Nephron (organoid): ENCODE results near the gene ETS1.

Experiments
- H3K27ac Mint-ChIP-seq, 3 experiments: 2 replicates each; pipeline ENCODE4 v1.8.0; 2020; ENCODE audit warnings: mixed read lengths in 3 of 3, mild to moderate bottlenecking in 2 of 3, moderate library complexity in 1 of 3
- H3K27me3 Mint-ChIP-seq: 2 replicates; pipeline ENCODE4 v1.8.0; 2021; ENCODE audit warnings: low read depth, mild to moderate bottlenecking, moderate library complexity, mixed read lengths
- H3K36me3 Mint-ChIP-seq: 2 replicates; pipeline ENCODE4 v1.8.0; 2020; ENCODE audit warnings: low read depth, mixed read lengths
- H3K4me1 Mint-ChIP-seq: 2 replicates; pipeline ENCODE4 v1.8.0; 2020; ENCODE audit warnings: mixed read lengths
- H3K4me3 Mint-ChIP-seq, 3 experiments: 2 replicates each; pipeline ENCODE4 v1.8.0; 2020; ENCODE audit warnings: mild to moderate bottlenecking in 3 of 3, mixed read lengths in 3 of 3, moderate library complexity in 2 of 3
- H3K9me3 Mint-ChIP-seq: 2 replicates; pipeline ENCODE4 v1.8.0; 2020; ENCODE audit warnings: mixed read lengths
- CTCF ChIP-seq, 3 experiments: fragments of 200-600 bp; sonication (generic); IDR thresholded peaks; one replicate each; pipeline ENCODE4 v1.5.0; 2021; ENCODE audit warnings: antibody characterized with exemption in 3 of 3; ENCODE audit not compliant: unreplicated experiment in 3 of 3

The ETS1 gene

DNA sequence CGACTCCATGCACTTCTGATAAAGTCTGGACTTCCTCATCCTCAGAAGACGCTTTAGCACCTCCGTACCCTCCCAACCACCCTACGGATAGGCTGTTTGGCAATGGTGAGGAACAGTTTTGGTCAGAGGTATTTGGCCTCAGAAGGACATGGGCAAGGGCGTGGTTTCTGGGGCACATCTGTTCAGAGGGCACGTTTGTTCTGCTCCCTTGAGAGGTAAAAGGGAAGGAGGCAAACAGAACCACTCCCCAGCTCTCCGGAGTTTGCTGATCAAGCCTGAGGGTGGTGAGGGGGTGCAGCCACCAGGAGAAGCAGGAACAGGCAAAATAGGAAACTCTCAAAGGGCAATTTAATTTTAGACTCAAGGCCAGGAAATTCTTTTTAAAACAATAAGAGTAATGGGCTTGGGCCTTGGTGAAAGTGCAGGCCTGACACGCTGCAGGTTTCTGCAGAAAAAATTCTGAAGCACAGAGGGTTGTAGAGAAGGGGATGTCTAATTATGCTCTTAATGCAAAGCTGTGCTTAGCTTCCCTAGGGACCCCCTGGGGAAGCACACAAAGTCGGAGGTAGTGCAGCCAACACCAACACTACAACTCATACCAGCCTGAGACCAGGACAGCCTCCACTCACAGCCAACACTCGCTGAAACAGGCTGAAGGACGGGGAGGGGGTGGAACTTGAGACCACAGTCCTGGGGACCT is 23.3 kb downstream of the ETS1 start:
- H3K4me3 Mint-ChIP-seq, result no peak overlapping the region
- H3K27me3 Mint-ChIP-seq, result peaks cover 30% of the 10 kb centered on the region
- H3K4me1 Mint-ChIP-seq, result peaks cover 13% of the 10 kb centered on the region
- TF ChIP-seq CTCF (IDR thresholded peaks at IDR 0.05; ENCODE audit: unreplicated experiment in 3 of 3), result no peak
- no peaks in the 10 kb centered on the region for H3K9me3 Mint-ChIP-seq
- peaks cover 10% of the 10 kb centered on the region for H3K36me3 Mint-ChIP-seq
- no peak overlapping the region for H3K27ac Mint-ChIP-seq

- H3K4me1 Mint-ChIP-seq, result peaks cover 6% of the 10 kb centered on the region
- TF ChIP-seq CTCF (IDR thresholded peaks at IDR 0.05; ENCODE audit: unreplicated experiment in 3 of 3), result no peak
- no peaks in the 10 kb centered on the region for H3K9me3 Mint-ChIP-seq
- H3K27ac Mint-ChIP-seq, result no peak overlapping the region
- no peak overlapping the region for H3K4me3 Mint-ChIP-seq
- peaks cover 23% of the 10 kb centered on the region for H3K27me3 Mint-ChIP-seq
- peaks cover 10% of the 10 kb centered on the region for H3K36me3 Mint-ChIP-seq
Observed at GRCh38 chr11:128563308-128563707, 24.1 kb downstream of the ETS1 start.

DNA sequence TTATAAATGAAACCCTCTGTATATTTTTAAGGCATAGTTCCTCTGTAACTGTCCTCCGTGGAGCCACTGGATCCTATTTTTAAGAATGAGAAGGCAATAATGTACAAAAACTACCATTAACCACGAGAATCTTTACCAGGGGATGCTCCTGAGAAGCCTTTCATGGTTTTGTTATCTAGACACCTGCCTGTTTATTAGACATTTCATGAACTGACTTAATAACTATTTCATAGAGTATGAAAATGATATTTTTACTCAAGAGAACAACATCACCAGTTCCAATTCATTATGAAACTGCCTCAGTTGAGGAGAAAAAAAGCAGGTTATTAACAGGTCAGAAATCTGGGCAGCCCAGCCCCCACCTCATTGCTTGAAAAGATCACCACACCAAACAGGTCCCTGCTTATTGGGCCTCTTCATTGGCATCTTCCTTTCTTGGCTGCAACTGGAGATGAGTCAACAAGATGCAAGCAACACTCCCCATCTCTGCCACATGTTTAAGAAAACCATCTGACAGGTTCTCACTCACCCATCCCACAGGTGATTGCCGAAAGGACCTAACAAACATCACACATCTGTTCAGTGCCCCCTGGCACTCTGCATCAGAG is 27.8 kb downstream of the ETS1 start:
- H3K4me1 Mint-ChIP-seq, result no peaks in the 10 kb centered on the region
- no peak overlapping the region for H3K27ac Mint-ChIP-seq
- H3K9me3 Mint-ChIP-seq, result no peaks in the 10 kb centered on the region
- peaks cover 4% of the 10 kb centered on the region for H3K36me3 Mint-ChIP-seq
- no peak overlapping the region for H3K4me3 Mint-ChIP-seq
- H3K27me3 Mint-ChIP-seq, result peaks cover 9% of the 10 kb centered on the region
- TF ChIP-seq CTCF (IDR thresholded peaks at IDR 0.05; ENCODE audit: unreplicated experiment in 3 of 3), result no peak

DNA sequence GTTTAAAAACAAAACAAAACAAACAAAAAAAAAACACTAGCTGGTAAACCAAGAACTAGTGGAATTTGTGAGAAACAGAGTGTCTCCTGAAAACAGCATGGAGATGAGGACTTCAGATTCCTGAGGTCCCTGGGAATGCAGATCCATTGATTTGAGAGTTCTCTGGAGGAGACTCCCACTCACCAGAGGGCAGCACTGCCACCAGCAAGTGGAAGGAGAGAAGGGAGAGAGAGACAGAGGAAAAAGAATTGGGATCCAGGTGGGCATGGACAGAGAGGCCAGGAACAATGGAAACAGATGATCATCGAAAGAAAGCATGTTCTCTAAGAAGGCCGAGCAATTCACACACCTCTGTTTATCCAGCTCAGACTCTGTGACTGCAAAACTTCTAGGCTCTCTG is 31.8 kb downstream of the ETS1 start:
- peaks cover 32% of the 10 kb centered on the region for H3K4me1 Mint-ChIP-seq
- H3K27me3 Mint-ChIP-seq, result peaks cover 6% of the 10 kb centered on the region
- no peak overlapping the region for H3K4me3 Mint-ChIP-seq
- peak in 1 of 3 experiments; percentile 15 for TF ChIP-seq CTCF (IDR thresholded peaks at IDR 0.05; ENCODE audit: unreplicated experiment in 3 of 3)
- no peaks in the 10 kb centered on the region for H3K9me3 Mint-ChIP-seq
- H3K27ac Mint-ChIP-seq, result no peak overlapping the region
- H3K36me3 Mint-ChIP-seq, result peaks cover 5% of the 10 kb centered on the region

DNA sequence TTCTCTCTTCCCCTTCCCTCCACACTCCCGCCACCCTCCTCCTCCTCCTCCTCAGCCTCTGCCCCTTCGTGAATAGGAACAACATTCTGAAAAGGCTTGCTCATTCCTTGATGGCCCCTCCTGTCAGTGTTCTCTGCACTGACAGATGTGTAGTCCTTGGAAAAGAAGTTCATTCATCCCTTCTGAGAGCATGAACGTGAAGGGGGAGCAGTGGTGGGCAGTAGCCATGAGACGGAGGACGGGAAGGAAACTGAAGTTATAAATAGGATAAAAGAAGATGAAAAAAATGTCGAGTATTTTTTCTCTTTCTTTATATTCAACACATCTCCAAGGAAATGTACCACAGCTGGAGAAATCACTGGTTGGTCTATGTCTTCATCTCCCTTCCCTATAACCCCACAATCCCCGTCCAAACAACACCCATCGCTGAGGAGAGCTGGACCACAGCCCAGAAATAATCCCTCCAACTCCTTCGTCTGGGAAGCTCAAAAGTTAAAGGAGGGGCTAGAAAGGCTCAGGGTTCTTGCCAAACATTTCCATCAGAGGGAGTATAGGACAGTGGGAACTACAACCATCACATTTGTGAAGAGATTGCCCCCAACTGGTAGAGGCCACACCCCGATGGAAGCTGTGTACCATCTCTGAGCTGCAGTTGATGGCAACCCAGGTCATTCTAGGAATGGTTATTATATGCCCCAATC is 33.5 kb downstream of the ETS1 start:
- Mint-ChIP-seq H3K9me3 (no peaks in the 10 kb centered on the region), H3K4me3 (peak overlapping the region; percentile 14 to 42 (median 41)), H3K4me1 (peaks cover 47% of the 10 kb centered on the region), H3K36me3 (peaks cover 5% of the 10 kb centered on the region), H3K27me3 (peaks cover 12% of the 10 kb centered on the region), H3K27ac (peak overlapping the region; percentile 84 to 90 (median 87))
- peak in 2 of 3 experiments; percentile 33 to 37 for TF ChIP-seq CTCF (IDR thresholded peaks at IDR 0.05; ENCODE audit: unreplicated experiment in 3 of 3)
